HCT116 (cell line): ENCODE results near the gene OPRL1. TPM values are rescaled to one million over a fixed set of nuclear protein-coding genes. Genes with fewer than 3 reads are reported as not detected.
A peak's percentile ranks its signal among the peaks of the same experiment; 100 is the strongest.

ENCODE experiments used
- ATAC-seq: fragments of 200-7000 bp; cut with Tn5 transposase; 2 replicates; pipeline ENCODE4 v1.9.1; 2020; ENCODE audit warnings: mild to moderate bottlenecking, moderate library complexity
- BruUV-seq: library from RNA; stranded (reverse); fragments of 400-500 nt; replicated peaks from 2 replicates; lab custom pipeline; 2021; lab: Mats Ljungman, UMichigan
- CTCF ChIA-PET: fragments of 300-600 bp; sonication (Branson Sonifier 250); formaldehyde crosslinking; loops from one replicate; lab custom pipeline; 2021; ENCODE audit warnings: antibody characterized with exemption; lab: Charles Lee
- POLR2A ChIA-PET: fragments of 300-600, 350-600 bp; sonication (Branson Sonifier 250); formaldehyde crosslinking; loops from one replicate; lab custom pipeline; 2021; ENCODE audit warnings: antibody characterized with exemption; lab: Charles Lee
- RAD21 ChIA-PET, 2 experiments: fragments of 300-600 bp; sonication (Branson Sonifier 250); formaldehyde crosslinking; loops; one replicate each; lab custom pipeline; 2023; ENCODE audit warnings: low total read pairs in 2 of 2; ENCODE audit not compliant: uncharacterized antibody in 2 of 2, unreplicated experiment in 2 of 2, low non-redundant PET in 1 of 2; lab: Charles Lee
- DNase-seq: peaks from one replicate; pipeline ENCODE4 v3.0.0-alpha.2; 2010; ENCODE audit warnings: low read depth, low spot score
- H2AFZ ChIP-seq: fragments of 200-600 bp; shearing (Covaris generic), sonication (generic); 2 replicates; pipeline ENCODE4 v1.6.1; 2017; ENCODE audit warnings: low read depth, mixed run types, mixed read lengths, antibody characterized with exemption, low read length; ENCODE audit not compliant: poor library complexity, severe bottlenecking
- H3K27ac ChIP-seq: 2 replicates; pipeline ENCODE4 v1.5.1; 2012; ENCODE audit warnings: low read depth, low read length
- H3K27me3 ChIP-seq: fragments of 200-600 bp; sonication (generic); 2 replicates; pipeline ENCODE4 v1.6.1; 2016; ENCODE audit warnings: mixed run types, low read length, mixed read lengths; ENCODE audit not compliant: insufficient read depth
- H3K36me3 ChIP-seq, 2 experiments: fragments of 200-500 bp in 1 of 2; fragments of 200-600 bp in 1 of 2; sonication (Bioruptor generic) in 1 of 2; sonication (generic) in 1 of 2; 2 replicates each; pipeline versions ENCODE4 v1.5.1 to v1.6.1; 2014 to 2016; ENCODE audit warnings: low read length in 2 of 2, inconsistent platforms in 1 of 2, mixed read lengths in 1 of 2, mixed run types in 1 of 2; ENCODE audit not compliant: insufficient read depth in 2 of 2, control insufficient read depth in 1 of 2
- H3K4me1 ChIP-seq, 2 experiments: fragments of 200-600 bp in 1 of 2; sonication (generic) in 1 of 2; 2 replicates each; pipeline versions ENCODE4 v1.5.1 to v1.6.1; 2012 to 2017; ENCODE audit warnings: low read length in 2 of 2, inconsistent platforms in 1 of 2, mild to moderate bottlenecking in 1 of 2, mixed read lengths in 1 of 2, mixed run types in 1 of 2, moderate library complexity in 1 of 2; ENCODE audit not compliant: insufficient read depth in 2 of 2, control insufficient read depth in 1 of 2
- H3K4me2 ChIP-seq: fragments of 200-600 bp; sonication (generic); 2 replicates; pipeline ENCODE4 v1.6.1; 2017; ENCODE audit warnings: mixed run types, low read length, mixed read lengths
- H3K4me3 ChIP-seq, 2 experiments: fragments of 200-600 bp in 1 of 2; sonication (generic) in 1 of 2; replicated peaks in 1 of 2; 2 replicates each; pipeline ENCODE4 v1.5.1; 2011 to 2016; ENCODE audit warnings: low read length in 2 of 2, control low read depth in 1 of 2, low read depth in 1 of 2, mild to moderate bottlenecking in 1 of 2, mixed read lengths in 1 of 2, mixed run types in 1 of 2
- H3K79me2 ChIP-seq: fragments of 200-600 bp; sonication (generic); 2 replicates; pipeline ENCODE4 v1.6.1; 2017; ENCODE audit warnings: mild to moderate bottlenecking, mixed run types, low read length, moderate library complexity, mixed read lengths; ENCODE audit not compliant: insufficient read depth
- H3K9ac ChIP-seq: fragments of 200-600 bp; sonication (generic); 2 replicates; pipeline ENCODE4 v1.6.1; 2016; ENCODE audit warnings: low read length, mixed read lengths
- H3K9me2 ChIP-seq: fragments of 200-600 bp; sonication (generic), shearing (Covaris generic); 2 replicates; pipeline ENCODE4 v1.6.1; 2017; ENCODE audit warnings: mixed run types, mild to moderate bottlenecking, moderate library complexity; ENCODE audit not compliant: insufficient read depth
- H3K9me3 ChIP-seq, 2 experiments: fragments of 200-500 bp in 1 of 2; fragments of 200-600 bp in 1 of 2; sonication (Bioruptor generic) in 1 of 2; sonication (generic) in 1 of 2; 2 replicates each; pipeline ENCODE4 v1.6.1; 2014 to 2017; ENCODE audit warnings: low read length in 2 of 2, mixed read lengths in 2 of 2, inconsistent platforms in 1 of 2, low read depth in 1 of 2, mild to moderate bottlenecking in 1 of 2, mixed run types in 1 of 2, moderate library complexity in 1 of 2; ENCODE audit not compliant: control insufficient read depth in 1 of 2, insufficient read depth in 1 of 2
- H4K20me1 ChIP-seq: fragments of 200-600 bp; sonication (generic), shearing (Covaris generic); 2 replicates; pipeline ENCODE4 v1.6.1; 2017; ENCODE audit warnings: mixed run types, mild to moderate bottlenecking, moderate library complexity; ENCODE audit not compliant: insufficient read depth
- CBX3 ChIP-seq: IDR thresholded peaks from 2 replicates; pipeline ENCODE4 v1.6.1; 2012; ENCODE audit warnings: low read depth
- EGR1 ChIP-seq: IDR thresholded peaks from 2 replicates; pipeline ENCODE4 v1.6.1; 2012; ENCODE audit warnings: low read depth
- ELF1 ChIP-seq: IDR thresholded peaks from 2 replicates; pipeline ENCODE4 v1.6.1; 2012; ENCODE audit warnings: low read depth, borderline replicate concordance
- EZH2 ChIP-seq: fragments of 200-600 bp; sonication (generic); IDR thresholded peaks from 2 replicates; pipeline ENCODE4 v1.6.1; 2017; ENCODE audit warnings: antibody characterized with exemption, mixed run types
- EZH2phosphoT487 ChIP-seq: fragments of 200-600 bp; IDR thresholded peaks from 2 replicates; pipeline ENCODE4 v1.6.1; 2018; ENCODE audit warnings: antibody characterized with exemption, borderline replicate concordance
- FOSL1 ChIP-seq: IDR thresholded peaks from 2 replicates; pipeline ENCODE4 v1.6.1; 2012; ENCODE audit warnings: low read depth
- POLR2AphosphoS5 ChIP-seq: IDR thresholded peaks from 2 replicates; pipeline ENCODE4 v1.6.1; 2011; ENCODE audit warnings: mild to moderate bottlenecking, low read depth, low read length, moderate library complexity
- RAD21 ChIP-seq: IDR thresholded peaks from 2 replicates; pipeline ENCODE4 v1.6.1; 2012; ENCODE audit warnings: low read depth, mild to moderate bottlenecking
- SIN3A ChIP-seq: IDR thresholded peaks from 2 replicates; pipeline ENCODE4 v1.6.1; 2012; ENCODE audit warnings: low read depth
- SRF ChIP-seq: IDR thresholded peaks from 2 replicates; pipeline ENCODE4 v1.6.1; 2012; ENCODE audit warnings: low read depth
- YY1 ChIP-seq: IDR thresholded peaks from 2 replicates; pipeline ENCODE4 v1.6.1; 2011; ENCODE audit warnings: low read length, low read depth, moderate library complexity, mild to moderate bottlenecking; ENCODE audit not compliant: insufficient replicate concordance; ENCODE audit errors: extremely low read depth
- ZFX ChIP-seq: fragments of 450-650 bp; IDR thresholded peaks from 2 replicates; pipeline ENCODE4 v1.6.1; 2017
- intact Hi-C: fragments of 100-400 bp; cut with micrococcal nuclease; formaldehyde crosslinking; loops from 2 replicates; pipeline ENCODE4 v1.10.0; 2022
- total RNA-seq: library from RNA; stranded (reverse); gene quantifications from one replicate; pipeline ENCODE4 v1.2.1, GENCODE V29; 2021; ENCODE audit not compliant: unreplicated experiment
- TF ChIP-seq, protein P1 (sequence below): IDR thresholded peaks from 2 replicates; pipeline ENCODE4 v1.6.1; 2012
- TF ChIP-seq, protein P2 (sequence below): IDR thresholded peaks from 2 replicates; pipeline ENCODE4 v1.6.1; 2012
- TF ChIP-seq, protein P3 (sequence below), 3 experiments: fragments of 200-600 bp in 1 of 3; sonication (generic) in 1 of 3; IDR thresholded peaks in 2 of 3; conservative IDR thresholded peaks in 1 of 3; 2 replicates each; pipeline ENCODE4 v1.5.1; 2012 to 2017; ENCODE audit warnings: low read depth in 2 of 3, low read length in 2 of 3, antibody characterized with exemption in 1 of 3, borderline replicate concordance in 1 of 3, control low read depth in 1 of 3, mild to moderate bottlenecking in 1 of 3, mixed read lengths in 1 of 3, mixed run types in 1 of 3, moderate library complexity in 1 of 3; ENCODE audit not compliant: insufficient read depth in 1 of 3

The OPRL1 gene
- total RNA-seq, 1 experiment from 2014 or later = 1.6 TPM

DNA sequence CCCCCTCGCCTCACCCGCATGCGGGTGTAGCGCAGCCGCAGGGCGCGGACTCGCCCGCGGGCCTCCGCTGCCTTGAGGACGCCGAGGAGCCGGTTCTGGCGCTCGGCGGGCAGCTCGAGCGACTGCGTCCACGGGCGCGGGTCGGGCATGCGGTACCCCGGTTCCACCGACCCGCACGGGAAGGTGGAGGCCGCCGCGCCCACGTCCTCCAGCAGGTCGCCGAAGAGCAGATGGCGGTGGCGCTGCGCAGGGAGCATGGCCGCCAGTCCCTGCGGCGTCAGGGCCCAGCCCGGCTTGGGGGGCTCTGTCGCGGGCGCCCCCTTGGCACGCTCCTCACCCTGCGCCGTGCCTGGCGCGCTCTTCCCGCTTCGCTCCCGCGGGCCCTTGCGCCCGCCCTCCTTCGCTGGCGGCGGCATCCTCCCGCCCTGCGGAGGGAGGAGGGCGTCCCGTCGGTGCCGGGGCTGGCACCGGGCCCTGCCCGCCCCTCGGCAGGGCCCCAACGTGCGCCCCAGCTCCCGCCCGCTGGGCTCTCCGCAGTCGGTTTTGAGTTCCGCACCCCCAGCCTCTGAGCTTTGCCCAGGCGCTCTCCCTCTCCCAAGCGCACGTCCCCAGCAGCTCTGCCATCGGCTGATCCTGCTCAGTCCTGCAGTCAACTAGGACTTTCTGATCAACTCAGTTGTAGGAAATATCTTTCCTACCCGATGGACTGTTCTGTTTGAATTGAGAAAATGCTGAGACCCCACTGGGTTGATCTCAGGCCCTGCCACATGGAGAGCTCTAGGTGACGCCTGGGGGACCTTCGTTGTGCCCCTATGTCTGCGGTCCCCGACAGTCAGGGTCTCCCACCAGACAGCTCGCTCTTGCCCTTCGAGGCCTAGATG lies 4.2 kb downstream of the OPRL1 start, which contains the start of gene LKAAEAR1:
Gene LKAAEAR1, minus strand, starts transcription at position 595 of the 881 bp plus-strand sequence. Its CDS starts 179 bp downstream, at position 416.
- TF ChIP-seq SRF = no peak
- no peak for TF ChIP-seq YY1
- no peak for TF ChIP-seq SIN3A
- no peak for TF ChIP-seq RAD21
- no peak for TF ChIP-seq EZH2
- no peak for TF ChIP-seq ZFX
- TF ChIP-seq EZH2phosphoT487 = no peak
- no peak for TF ChIP-seq FOSL1
- TF ChIP-seq CBX3 = no peak
- TF ChIP-seq POLR2AphosphoS5 = no peak
- no peak for TF ChIP-seq EGR1
- TF ChIP-seq ELF1 = no peak
- TF ChIP-seq, protein P1, sequence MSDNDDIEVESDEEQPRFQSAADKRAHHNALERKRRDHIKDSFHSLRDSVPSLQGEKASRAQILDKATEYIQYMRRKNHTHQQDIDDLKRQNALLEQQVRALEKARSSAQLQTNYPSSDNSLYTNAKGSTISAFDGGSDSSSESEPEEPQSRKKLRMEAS = no peak
- TF ChIP-seq, protein P2, sequence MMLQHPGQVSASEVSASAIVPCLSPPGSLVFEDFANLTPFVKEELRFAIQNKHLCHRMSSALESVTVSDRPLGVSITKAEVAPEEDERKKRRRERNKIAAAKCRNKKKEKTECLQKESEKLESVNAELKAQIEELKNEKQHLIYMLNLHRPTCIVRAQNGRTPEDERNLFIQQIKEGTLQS = no peak
- TF ChIP-seq, protein P3, sequence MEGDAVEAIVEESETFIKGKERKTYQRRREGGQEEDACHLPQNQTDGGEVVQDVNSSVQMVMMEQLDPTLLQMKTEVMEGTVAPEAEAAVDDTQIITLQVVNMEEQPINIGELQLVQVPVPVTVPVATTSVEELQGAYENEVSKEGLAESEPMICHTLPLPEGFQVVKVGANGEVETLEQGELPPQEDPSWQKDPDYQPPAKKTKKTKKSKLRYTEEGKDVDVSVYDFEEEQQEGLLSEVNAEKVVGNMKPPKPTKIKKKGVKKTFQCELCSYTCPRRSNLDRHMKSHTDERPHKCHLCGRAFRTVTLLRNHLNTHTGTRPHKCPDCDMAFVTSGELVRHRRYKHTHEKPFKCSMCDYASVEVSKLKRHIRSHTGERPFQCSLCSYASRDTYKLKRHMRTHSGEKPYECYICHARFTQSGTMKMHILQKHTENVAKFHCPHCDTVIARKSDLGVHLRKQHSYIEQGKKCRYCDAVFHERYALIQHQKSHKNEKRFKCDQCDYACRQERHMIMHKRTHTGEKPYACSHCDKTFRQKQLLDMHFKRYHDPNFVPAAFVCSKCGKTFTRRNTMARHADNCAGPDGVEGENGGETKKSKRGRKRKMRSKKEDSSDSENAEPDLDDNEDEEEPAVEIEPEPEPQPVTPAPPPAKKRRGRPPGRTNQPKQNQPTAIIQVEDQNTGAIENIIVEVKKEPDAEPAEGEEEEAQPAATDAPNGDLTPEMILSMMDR (IDR thresholded peaks at IDR 0.05 in 2 of 3, conservative IDR thresholded peaks at IDR 0.05 in 1 of 3; ENCODE audit: borderline replicate concordance in 1 of 3, insufficient read depth in 1 of 3, low read depth in 2 of 3, low read length in 2 of 3) = no peak
- TF ChIP-seq, all 23 proteins: peak for 0
- Histone ChIP-seq H3K27me3 (no peaks in the 10 kb centered on the region), H3K4me2 (peak within 1 kb of the TSS; percentile 64)

More for the DNA sequence above, 4.2 kb downstream of the OPRL1 start, which contains the start of gene LKAAEAR1:
- Histone ChIP-seq H3K9me3 (peaks cover 6% of the 10 kb centered on the region in 2 experiments; a peak in 2 of 4 replicates), H3K36me3 (no peaks in the 10 kb centered on the region), H3K79me2 (peaks cover 1% of the 10 kb centered on the region; the same call in 1 of the 2 replicates), H3K9me2 (no peaks in the 10 kb centered on the region), H2AFZ (no peak within 1 kb of the TSS), H4K20me1 (no peaks in the 10 kb centered on the region), H3K27ac (no peak within 1 kb of the TSS), H3K4me1 (peaks cover 5 to 9% of the 10 kb centered on the region in 2 experiments; a peak in 2 of 4 replicates), H3K4me3 (peak within 1 kb of the TSS; percentile 17 to 20; a peak in 1 of 4 replicates), H3K9ac (no peak within 1 kb of the TSS)
- RAD21 ChIA-PET = interaction anchor here in 1 of 2 experiments (0.6 kb wide), 1 partner anchor 41 kb away, joined by 4 read pairs; no protein-coding TSS in a partner anchor
- POLR2A ChIA-PET = no interaction called here
- DNase-seq = no peak
- CTCF ChIA-PET = interaction anchor here (1.0 to 1.6 kb wide), 3 partner anchors 14 to 37 kb away, joined by 3 to 5 read pairs (median 4); no protein-coding TSS in a partner anchor
- intact Hi-C loops = no loop called here
- no peak for ATAC-seq
- BruUV-seq = no TSS peak
